Adrenal gland (tissue), 5 donors: ENCODE data around the gene NEK7.

Source experiments
- POLR2A ChIP-seq, 2 donors: fragments of 450-650 bp; IDR thresholded peaks; one replicate each; pipeline ENCODE4 v1.6.1; 2017; ENCODE audit warnings: antibody characterized with exemption in 2 of 2, mild to moderate bottlenecking in 2 of 2, moderate library complexity in 1 of 2
- TF ChIP-seq, protein P1 (sequence below), 6 experiments: fragments of 450-650 bp in 4 of 6; fragments of 200-600 bp in 2 of 6; sonication (generic) in 1 of 6; IDR thresholded peaks; 1 replicate in 5 of 6; 2 replicates in 1 of 6; pipeline versions ENCODE4 v1.5.1 to v1.8.0; 2016 to 2021; ENCODE audit warnings: antibody characterized with exemption in 6 of 6, mild to moderate bottlenecking in 2 of 6, moderate library complexity in 1 of 6
- donor health status: DM: no; HTN: no; CAD: no.

DNA sequence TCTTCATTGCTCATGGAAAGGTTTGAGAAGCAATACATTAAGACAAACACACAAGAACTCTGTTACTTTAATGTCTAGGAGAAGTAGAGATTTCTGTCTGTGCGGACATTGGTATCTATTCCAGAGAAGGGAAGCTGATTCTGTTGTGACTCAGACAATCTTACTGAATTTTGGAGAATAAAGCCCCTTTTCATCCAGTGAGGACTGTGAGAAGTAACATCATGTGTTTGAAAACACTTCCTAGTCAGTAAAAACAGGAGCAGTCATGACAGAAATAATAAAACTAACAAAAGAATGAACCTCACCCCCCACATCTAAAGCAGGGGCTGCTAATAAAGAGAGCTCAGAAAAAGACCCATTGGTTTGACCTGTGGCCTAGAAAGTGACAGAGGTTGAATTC lies 46.6 kb downstream of the NEK7 start:
- TF ChIP-seq, protein P1, sequence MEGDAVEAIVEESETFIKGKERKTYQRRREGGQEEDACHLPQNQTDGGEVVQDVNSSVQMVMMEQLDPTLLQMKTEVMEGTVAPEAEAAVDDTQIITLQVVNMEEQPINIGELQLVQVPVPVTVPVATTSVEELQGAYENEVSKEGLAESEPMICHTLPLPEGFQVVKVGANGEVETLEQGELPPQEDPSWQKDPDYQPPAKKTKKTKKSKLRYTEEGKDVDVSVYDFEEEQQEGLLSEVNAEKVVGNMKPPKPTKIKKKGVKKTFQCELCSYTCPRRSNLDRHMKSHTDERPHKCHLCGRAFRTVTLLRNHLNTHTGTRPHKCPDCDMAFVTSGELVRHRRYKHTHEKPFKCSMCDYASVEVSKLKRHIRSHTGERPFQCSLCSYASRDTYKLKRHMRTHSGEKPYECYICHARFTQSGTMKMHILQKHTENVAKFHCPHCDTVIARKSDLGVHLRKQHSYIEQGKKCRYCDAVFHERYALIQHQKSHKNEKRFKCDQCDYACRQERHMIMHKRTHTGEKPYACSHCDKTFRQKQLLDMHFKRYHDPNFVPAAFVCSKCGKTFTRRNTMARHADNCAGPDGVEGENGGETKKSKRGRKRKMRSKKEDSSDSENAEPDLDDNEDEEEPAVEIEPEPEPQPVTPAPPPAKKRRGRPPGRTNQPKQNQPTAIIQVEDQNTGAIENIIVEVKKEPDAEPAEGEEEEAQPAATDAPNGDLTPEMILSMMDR (IDR thresholded peaks at IDR 0.05) = no peak
- TF ChIP-seq POLR2A (IDR thresholded peaks at IDR 0.05) = no peak
